Nephron progenitor cell (in vitro differentiated cells): Measurements from ENCODE around the gene PRL.

Experiments used
- DNase-seq: peaks from one replicate; pipeline ENCODE4 v3.0.0; 2021
- H3K27ac Mint-ChIP-seq: 2 replicates; pipeline ENCODE4 v1.8.0; 2021; ENCODE audit warnings: mild to moderate bottlenecking, moderate library complexity, mixed read lengths
- H3K27me3 Mint-ChIP-seq: 2 replicates; pipeline ENCODE4 v1.8.0; 2021; ENCODE audit warnings: mild to moderate bottlenecking, low read depth, mixed read lengths; ENCODE audit not compliant: poor library complexity
- H3K36me3 Mint-ChIP-seq: 2 replicates; pipeline ENCODE4 v1.8.0; 2021; ENCODE audit warnings: low read depth, mixed read lengths
- H3K4me1 Mint-ChIP-seq: 2 replicates; pipeline ENCODE4 v1.8.0; 2021; ENCODE audit warnings: mixed read lengths
- H3K4me3 Mint-ChIP-seq: 2 replicates; pipeline ENCODE4 v1.8.0; 2021; ENCODE audit warnings: mild to moderate bottlenecking, moderate library complexity, mixed read lengths
- H3K9me3 Mint-ChIP-seq: 2 replicates; pipeline ENCODE4 v1.8.0; 2021; ENCODE audit warnings: mild to moderate bottlenecking, moderate library complexity, mixed read lengths
- CTCF ChIP-seq: fragments of 200-600 bp; sonication (generic); IDR thresholded peaks from 2 replicates; pipeline ENCODE4 v1.5.0; 2021; ENCODE audit warnings: antibody characterized with exemption

The PRL gene

GRCh38 chr6:22296936-22297335 is at the start of gene PRL:
PRL (minus strand) TSS chr6:22297036; CDS start chr6:22296982, 54 bp downstream.
- Mint-ChIP-seq H3K27me3 (peaks cover 2% of the 10 kb centered on the region), H3K4me1 (peaks cover 71% of the 10 kb centered on the region), H3K9me3 (no peaks in the 10 kb centered on the region), H3K27ac (peak within 1 kb of the TSS; percentile 82), H3K4me3 (no peak within 1 kb of the TSS), H3K36me3 (peaks cover 6% of the 10 kb centered on the region)
- TF ChIP-seq CTCF, result no peak
- no peak for DNase-seq

GRCh38 chr6:22343864-22344263 is 47.0 kb upstream of the PRL start:
- no peaks in the 10 kb centered on the region for H3K27me3 Mint-ChIP-seq

GRCh38 chr6:22334778-22335177 is 37.9 kb upstream of the PRL start:
- DNase-seq, result no peak
- peaks cover 30% of the 10 kb centered on the region for H3K4me1 Mint-ChIP-seq
- H3K4me3 Mint-ChIP-seq, result no peak overlapping the region
- no peak overlapping the region for H3K27ac Mint-ChIP-seq
- TF ChIP-seq CTCF, result no peak
- no peaks in the 10 kb centered on the region for H3K27me3 Mint-ChIP-seq
- H3K9me3 Mint-ChIP-seq, result peaks cover 19% of the 10 kb centered on the region
- H3K36me3 Mint-ChIP-seq, result peaks cover 3% of the 10 kb centered on the region

More at GRCh38 chr6:22343864-22344263, 47.0 kb upstream of the PRL start:
- H3K36me3 Mint-ChIP-seq, result peaks cover 5% of the 10 kb centered on the region
- no peak for TF ChIP-seq CTCF
- H3K4me1 Mint-ChIP-seq, result no peaks in the 10 kb centered on the region
- no peak overlapping the region for H3K4me3 Mint-ChIP-seq
- H3K27ac Mint-ChIP-seq, result no peak overlapping the region
- DNase-seq, result no peak
- peaks cover 20% of the 10 kb centered on the region for H3K9me3 Mint-ChIP-seq

- no peak overlapping the region for H3K4me3 Mint-ChIP-seq
- no peak for DNase-seq
- no peak for TF ChIP-seq CTCF
- H3K27ac Mint-ChIP-seq, result no peak overlapping the region
- peaks cover 30% of the 10 kb centered on the region for H3K4me1 Mint-ChIP-seq
- no peaks in the 10 kb centered on the region for H3K36me3 Mint-ChIP-seq
- H3K9me3 Mint-ChIP-seq, result peaks cover 21% of the 10 kb centered on the region
- H3K27me3 Mint-ChIP-seq, result no peaks in the 10 kb centered on the region
Observed at GRCh38 chr6:22333802-22334201, 37.0 kb upstream of the PRL start.

GRCh38 chr6:22332711-22333110 is 35.9 kb upstream of the PRL start:
- Mint-ChIP-seq H3K27ac (no peak overlapping the region), H3K4me3 (no peak overlapping the region), H3K27me3 (no peaks in the 10 kb centered on the region), H3K9me3 (peaks cover 21% of the 10 kb centered on the region), H3K36me3 (no peaks in the 10 kb centered on the region), H3K4me1 (peaks cover 34% of the 10 kb centered on the region)
- TF ChIP-seq CTCF, result no peak
- no peak for DNase-seq

- peaks cover 35% of the 10 kb centered on the region for H3K4me1 Mint-ChIP-seq
- no peaks in the 10 kb centered on the region for H3K36me3 Mint-ChIP-seq
- no peaks in the 10 kb centered on the region for H3K27me3 Mint-ChIP-seq
- DNase-seq, result no peak
- H3K27ac Mint-ChIP-seq, result peak overlapping the region; percentile 57
- peaks cover 21% of the 10 kb centered on the region for H3K9me3 Mint-ChIP-seq
- H3K4me3 Mint-ChIP-seq, result no peak overlapping the region
- no peak for TF ChIP-seq CTCF
Observed at GRCh38 chr6:22332216-22332615, 35.4 kb upstream of the PRL start.
